BLaER1 (cell line): ENCODE results near the gene ARHGAP30.

ENCODE experiments used
- H3K27ac ChIP-seq: shearing (Covaris generic); formaldehyde crosslinking; 2 replicates; pipeline ENCODE4 v1.8.1; 2022
- H3K27me3 ChIP-seq: shearing (Covaris generic); formaldehyde crosslinking; 2 replicates; pipeline ENCODE4 v1.8.1; 2022
- H3K36me3 ChIP-seq: shearing (Covaris generic); formaldehyde crosslinking; 2 replicates; pipeline ENCODE4 v1.8.1; 2022
- H3K4me1 ChIP-seq: shearing (Covaris generic); formaldehyde crosslinking; 2 replicates; pipeline ENCODE4 v1.8.1; 2022
- H3K4me2 ChIP-seq: shearing (Covaris generic); formaldehyde crosslinking; 2 replicates; pipeline ENCODE4 v1.8.1; 2022
- H3K4me3 ChIP-seq: shearing (Covaris generic); formaldehyde crosslinking; 2 replicates; pipeline ENCODE4 v1.8.1; 2022
- H3K9ac ChIP-seq: shearing (Covaris generic); formaldehyde crosslinking; 2 replicates; pipeline ENCODE4 v1.8.1; 2022
- H3K9me3 ChIP-seq: shearing (Covaris generic); formaldehyde crosslinking; 2 replicates; pipeline ENCODE4 v1.8.1; 2022
- H4K20me1 ChIP-seq: shearing (Covaris generic); formaldehyde crosslinking; 2 replicates; pipeline ENCODE4 v1.8.1; 2022
- Cebpa-rat ChIP-seq: shearing (Covaris generic); IDR thresholded peaks from 2 replicates; pipeline ENCODE4 v1.8.1; 2022

The ARHGAP30 gene

DNA sequence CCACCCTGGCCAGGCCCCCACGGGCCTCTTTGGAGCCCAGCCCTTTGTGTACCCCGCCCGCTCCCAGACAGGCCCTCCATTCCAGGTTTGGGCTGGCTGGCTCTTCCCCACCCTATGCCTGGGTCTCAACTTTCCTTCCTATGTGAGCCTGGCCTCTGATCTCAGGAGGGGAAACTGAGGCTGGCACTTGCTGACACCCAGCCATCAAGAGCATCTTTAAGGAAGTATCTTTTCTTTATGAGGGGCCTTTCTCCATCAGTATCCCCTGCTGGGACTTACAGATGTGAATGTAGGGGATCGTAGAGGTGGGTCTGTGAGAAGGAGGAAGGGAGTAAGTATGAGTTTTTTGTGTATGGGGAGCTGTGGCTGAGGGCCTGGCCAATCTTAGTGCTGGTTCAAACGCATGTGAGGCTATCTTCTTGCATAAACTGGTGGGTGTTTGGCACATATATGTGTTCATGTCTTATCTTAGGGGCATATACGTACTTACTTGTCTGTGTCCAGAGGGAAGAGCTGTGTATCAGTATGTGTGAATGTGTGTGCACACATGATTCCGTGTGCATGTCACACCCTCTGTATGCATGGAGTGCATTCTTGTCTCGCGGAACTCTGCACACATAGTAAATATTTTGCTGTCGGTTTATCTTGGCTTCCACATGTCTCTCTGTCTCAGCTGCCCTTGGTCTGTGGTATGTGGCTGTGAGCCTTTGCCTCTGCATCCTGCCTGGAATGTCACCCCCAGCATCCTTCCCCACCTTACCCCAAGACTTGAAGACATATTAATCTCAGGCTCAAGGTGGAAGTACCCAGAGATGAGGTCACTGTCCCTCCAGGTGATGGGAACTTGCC, 14.3 kb upstream of the ARHGAP30 start:
- H3K4me3 ChIP-seq = no peak overlapping the region
- H3K9me3 ChIP-seq = no peaks in the 10 kb centered on the region
- no peaks in the 10 kb centered on the region for H4K20me1 ChIP-seq
- H3K9ac ChIP-seq = no peak overlapping the region
- no peaks in the 10 kb centered on the region for H3K4me1 ChIP-seq
- H3K27ac ChIP-seq = no peak overlapping the region
- TF ChIP-seq Cebpa-rat = no peak
- no peaks in the 10 kb centered on the region for H3K27me3 ChIP-seq
- no peaks in the 10 kb centered on the region for H3K36me3 ChIP-seq
- no peak overlapping the region for H3K4me2 ChIP-seq

DNA sequence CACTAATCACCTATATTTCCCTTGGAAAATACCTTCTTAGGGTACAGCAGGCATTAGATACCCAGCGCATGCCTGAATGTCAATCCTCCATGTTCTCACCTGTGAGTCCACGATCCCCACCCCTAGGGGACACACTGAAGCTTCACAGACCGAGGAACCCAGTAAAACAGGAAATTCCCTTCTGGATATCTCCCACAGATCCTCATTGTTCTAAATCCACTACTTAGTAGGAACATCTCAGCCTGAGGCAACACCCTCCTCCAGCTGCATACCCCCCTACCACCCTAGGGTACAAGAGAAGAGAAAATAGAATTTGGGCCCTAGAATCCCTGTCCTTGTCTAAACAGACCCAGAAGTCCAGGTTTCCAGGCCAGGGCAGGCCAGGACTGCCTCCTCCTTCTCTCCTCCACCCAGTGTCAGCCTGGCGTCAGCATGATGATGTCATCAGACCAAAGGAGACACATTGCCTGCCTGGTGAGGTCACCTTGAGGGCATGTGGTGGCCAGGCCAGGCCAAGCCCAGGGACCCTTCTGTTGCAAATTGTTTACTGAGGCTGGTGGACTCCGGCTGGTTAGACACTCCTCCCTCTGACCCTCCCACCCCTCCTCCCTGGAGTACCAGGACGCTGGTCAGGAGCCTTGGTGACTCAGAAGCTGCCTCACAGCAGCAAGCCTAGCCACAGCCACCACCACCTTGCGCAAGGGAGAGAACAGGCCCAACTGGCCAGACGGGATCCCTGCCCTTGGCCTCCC, 13.5 kb upstream of the ARHGAP30 start:
- Histone ChIP-seq H3K9me3 (no peaks in the 10 kb centered on the region), H3K4me2 (no peak overlapping the region), H4K20me1 (no peaks in the 10 kb centered on the region), H3K27me3 (no peaks in the 10 kb centered on the region), H3K9ac (no peak overlapping the region), H3K27ac (no peak overlapping the region), H3K4me3 (no peak overlapping the region), H3K4me1 (no peaks in the 10 kb centered on the region), H3K36me3 (no peaks in the 10 kb centered on the region)
- TF ChIP-seq Cebpa-rat = no peak

DNA sequence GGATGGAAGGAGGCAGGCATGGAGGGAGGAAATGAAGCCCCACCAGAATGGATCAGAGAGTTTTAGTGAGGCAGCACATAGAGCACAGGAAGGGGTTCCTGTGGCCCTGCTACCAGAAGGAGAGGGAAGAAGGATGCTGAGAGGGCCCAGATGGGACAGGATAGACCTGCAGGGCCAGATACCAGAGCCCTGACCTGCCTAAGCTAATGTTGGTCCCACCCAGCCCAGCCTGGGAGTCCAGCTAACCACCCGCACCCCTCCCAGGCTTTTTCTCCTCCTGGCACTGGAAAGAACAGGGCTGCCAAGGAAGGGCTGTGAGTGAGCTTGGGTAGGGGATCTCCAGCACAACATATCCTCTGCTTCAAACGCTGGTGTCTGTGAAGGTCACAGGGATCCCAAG, 12.8 kb upstream of the ARHGAP30 start:
- no peaks in the 10 kb centered on the region for H4K20me1 ChIP-seq
- no peaks in the 10 kb centered on the region for H3K4me1 ChIP-seq
- H3K9me3 ChIP-seq = no peaks in the 10 kb centered on the region
- no peaks in the 10 kb centered on the region for H3K36me3 ChIP-seq
- TF ChIP-seq Cebpa-rat = no peak
- H3K27ac ChIP-seq = no peak overlapping the region
- no peak overlapping the region for H3K9ac ChIP-seq
- no peaks in the 10 kb centered on the region for H3K27me3 ChIP-seq
- H3K4me3 ChIP-seq = no peak overlapping the region
- no peak overlapping the region for H3K4me2 ChIP-seq

DNA sequence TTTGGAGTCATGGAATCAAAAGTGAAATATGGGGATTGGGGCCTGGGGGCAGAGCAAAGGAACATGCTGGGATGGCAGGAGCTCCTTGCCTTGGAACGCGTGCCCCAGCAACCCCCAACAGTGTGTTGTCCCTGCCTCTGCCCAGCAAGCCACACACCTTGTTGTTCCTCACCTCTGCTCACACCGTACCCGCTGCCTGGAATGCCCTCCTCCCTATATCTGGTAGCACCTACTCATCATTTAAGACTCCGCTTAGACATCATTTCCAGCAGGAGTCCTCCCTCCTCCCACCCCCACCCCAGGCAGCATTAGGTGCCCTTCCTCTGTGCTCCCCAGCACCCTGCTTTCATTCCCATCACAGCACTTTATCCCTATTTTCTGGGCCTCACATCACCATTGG, 11.8 kb upstream of the ARHGAP30 start:
- no peaks in the 10 kb centered on the region for H3K9me3 ChIP-seq
- no peaks in the 10 kb centered on the region for H3K36me3 ChIP-seq
- no peak overlapping the region for H3K4me2 ChIP-seq
- H3K27me3 ChIP-seq = no peaks in the 10 kb centered on the region
- TF ChIP-seq Cebpa-rat = no peak
- H3K9ac ChIP-seq = no peak overlapping the region
- no peak overlapping the region for H3K27ac ChIP-seq
- no peaks in the 10 kb centered on the region for H3K4me1 ChIP-seq
- no peak overlapping the region for H3K4me3 ChIP-seq
- no peaks in the 10 kb centered on the region for H4K20me1 ChIP-seq

DNA sequence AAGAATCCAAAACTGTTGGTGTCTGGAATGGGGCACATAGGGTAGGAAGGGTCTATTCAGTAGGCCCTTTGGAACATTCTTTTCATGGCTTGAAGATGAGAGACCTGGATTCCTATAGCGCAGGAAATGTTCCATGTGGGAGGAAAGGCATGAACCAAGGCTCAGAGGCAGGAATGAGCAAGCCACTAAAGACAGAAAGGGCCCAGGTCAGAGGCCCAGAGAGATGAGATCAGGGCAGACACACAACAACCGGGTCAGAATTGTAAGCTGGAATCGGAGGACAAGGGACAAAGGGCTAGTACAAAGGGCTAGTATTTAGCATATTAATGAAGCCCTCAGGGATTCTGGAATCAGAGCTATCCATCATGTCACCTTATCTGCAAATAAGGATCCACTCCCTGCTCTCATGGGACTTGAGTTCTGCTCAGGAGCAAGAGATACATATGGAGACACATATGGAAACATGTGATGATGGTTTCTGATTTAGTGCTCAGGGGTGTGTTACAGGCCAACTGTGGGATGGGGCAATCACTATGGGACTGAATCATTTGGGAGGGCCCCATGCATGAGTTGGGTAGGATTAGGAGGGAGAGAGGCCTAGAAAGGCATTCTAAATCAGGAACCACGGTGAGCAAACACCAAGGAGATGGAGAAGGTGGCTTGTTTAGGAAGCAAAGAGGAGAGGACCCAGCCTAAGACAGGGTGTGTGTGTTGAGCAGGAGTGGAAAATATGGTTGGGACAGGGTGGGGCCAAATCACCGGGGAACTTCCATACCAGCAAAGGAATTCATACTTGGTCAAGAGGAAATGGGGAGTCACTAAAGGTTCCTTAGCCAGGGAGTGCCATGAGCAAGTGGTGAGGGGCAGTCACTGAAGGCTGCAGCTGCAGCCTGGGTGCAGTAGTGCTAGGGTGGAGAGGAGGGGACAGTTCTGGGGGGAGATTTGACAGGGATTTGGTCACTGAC, 11.0 kb upstream of the ARHGAP30 start:
- no peak for TF ChIP-seq Cebpa-rat
- Histone ChIP-seq H3K4me3 (no peak overlapping the region), H3K9me3 (no peaks in the 10 kb centered on the region), H3K9ac (no peak overlapping the region), H3K27ac (no peak overlapping the region), H3K27me3 (no peaks in the 10 kb centered on the region), H3K4me2 (no peak overlapping the region), H3K4me1 (no peaks in the 10 kb centered on the region), H3K36me3 (no peaks in the 10 kb centered on the region), H4K20me1 (no peaks in the 10 kb centered on the region)

DNA sequence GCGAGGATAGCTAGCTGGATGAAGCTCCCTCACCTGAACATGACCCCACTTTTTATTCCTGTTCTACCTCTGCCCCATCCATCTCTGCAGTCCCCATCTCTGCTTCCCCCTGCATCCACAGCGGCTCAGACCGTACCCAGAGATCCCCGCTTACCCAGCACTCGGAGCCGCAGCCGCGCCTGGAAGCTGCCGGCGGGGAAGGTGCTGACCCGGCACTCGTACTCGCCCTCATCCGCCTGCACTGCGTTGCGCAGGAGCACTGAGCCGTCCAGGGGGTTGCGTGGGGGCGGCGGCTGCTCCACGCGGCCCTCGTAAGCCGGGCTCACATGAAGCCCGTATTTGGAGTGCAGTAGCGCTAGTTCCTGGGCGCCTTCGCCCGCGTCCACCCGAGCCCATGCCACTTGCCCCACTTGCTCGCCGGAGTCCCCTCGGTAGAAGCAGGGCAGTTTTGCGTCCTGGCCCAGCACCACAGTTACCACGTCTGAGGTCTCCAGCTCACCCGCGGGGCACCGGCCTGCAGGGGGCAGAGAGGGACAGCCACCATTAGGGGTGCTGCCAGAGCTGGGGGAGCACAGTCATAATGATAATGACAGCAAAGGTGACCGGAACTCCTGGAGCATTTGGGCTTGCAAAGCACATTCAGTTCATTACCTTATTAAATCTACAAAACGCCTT, 9.9 kb upstream of the ARHGAP30 start:
- no peak overlapping the region for H3K4me2 ChIP-seq
- no peaks in the 10 kb centered on the region for H3K27me3 ChIP-seq
- no peak overlapping the region for H3K9ac ChIP-seq
- no peaks in the 10 kb centered on the region for H3K9me3 ChIP-seq
- H3K27ac ChIP-seq = no peak overlapping the region
- no peak overlapping the region for H3K4me3 ChIP-seq
- no peak for TF ChIP-seq Cebpa-rat
- H3K4me1 ChIP-seq = no peaks in the 10 kb centered on the region
- no peaks in the 10 kb centered on the region for H4K20me1 ChIP-seq
- H3K36me3 ChIP-seq = no peaks in the 10 kb centered on the region

DNA sequence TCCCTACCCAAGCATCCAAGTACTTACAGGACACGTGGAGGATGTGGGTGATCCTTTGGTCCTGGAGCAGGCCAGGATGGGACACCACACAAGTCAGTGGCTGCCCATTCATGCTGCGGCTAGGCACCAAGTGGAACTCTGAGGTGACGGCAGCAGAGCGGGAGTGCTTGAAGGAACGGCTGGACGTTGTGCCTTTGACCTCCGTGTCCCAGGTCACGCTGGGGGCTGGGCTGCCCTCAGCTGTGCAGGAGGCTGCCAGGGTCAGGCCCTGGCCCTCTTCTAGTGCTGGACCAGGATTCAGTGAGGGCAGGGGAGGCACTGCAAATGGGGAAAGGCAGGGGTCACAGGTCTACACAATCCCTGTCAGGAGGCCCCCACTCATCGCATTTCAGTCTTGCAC, 7.7 kb upstream of the ARHGAP30 start:
- H3K9me3 ChIP-seq = no peaks in the 10 kb centered on the region
- H3K27ac ChIP-seq = no peak overlapping the region
- no peaks in the 10 kb centered on the region for H4K20me1 ChIP-seq
- H3K4me2 ChIP-seq = no peak overlapping the region
- no peak overlapping the region for H3K9ac ChIP-seq
- H3K27me3 ChIP-seq = no peaks in the 10 kb centered on the region
- H3K36me3 ChIP-seq = no peaks in the 10 kb centered on the region
- no peak for TF ChIP-seq Cebpa-rat
- H3K4me3 ChIP-seq = no peak overlapping the region
- H3K4me1 ChIP-seq = no peaks in the 10 kb centered on the region

DNA sequence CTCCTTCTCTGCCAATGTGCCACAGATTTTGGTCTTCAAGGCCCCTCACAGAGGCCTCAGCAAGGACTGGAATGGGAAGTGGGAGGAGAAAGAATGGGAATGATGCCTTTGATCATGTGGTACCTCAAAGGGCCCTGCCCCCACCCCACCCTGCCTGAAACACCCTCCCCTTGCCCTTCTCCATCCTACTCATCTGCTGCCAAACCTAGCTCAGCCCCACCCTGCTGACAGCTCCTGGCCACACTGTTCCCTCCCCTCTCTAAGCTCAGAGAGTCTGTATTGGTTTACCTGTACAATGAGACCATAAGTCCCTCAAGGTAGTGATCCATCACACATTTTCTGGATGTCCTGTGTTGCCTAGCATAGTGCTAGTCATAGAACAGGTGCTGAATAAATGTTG, 6.7 kb upstream of the ARHGAP30 start:
- H3K27ac ChIP-seq = no peak overlapping the region
- H4K20me1 ChIP-seq = no peaks in the 10 kb centered on the region
- no peak overlapping the region for H3K9ac ChIP-seq
- TF ChIP-seq Cebpa-rat = no peak
- no peak overlapping the region for H3K4me3 ChIP-seq
- no peaks in the 10 kb centered on the region for H3K27me3 ChIP-seq
- no peaks in the 10 kb centered on the region for H3K36me3 ChIP-seq
- H3K9me3 ChIP-seq = no peaks in the 10 kb centered on the region
- H3K4me2 ChIP-seq = no peak overlapping the region
- H3K4me1 ChIP-seq = peaks cover 8% of the 10 kb centered on the region

DNA sequence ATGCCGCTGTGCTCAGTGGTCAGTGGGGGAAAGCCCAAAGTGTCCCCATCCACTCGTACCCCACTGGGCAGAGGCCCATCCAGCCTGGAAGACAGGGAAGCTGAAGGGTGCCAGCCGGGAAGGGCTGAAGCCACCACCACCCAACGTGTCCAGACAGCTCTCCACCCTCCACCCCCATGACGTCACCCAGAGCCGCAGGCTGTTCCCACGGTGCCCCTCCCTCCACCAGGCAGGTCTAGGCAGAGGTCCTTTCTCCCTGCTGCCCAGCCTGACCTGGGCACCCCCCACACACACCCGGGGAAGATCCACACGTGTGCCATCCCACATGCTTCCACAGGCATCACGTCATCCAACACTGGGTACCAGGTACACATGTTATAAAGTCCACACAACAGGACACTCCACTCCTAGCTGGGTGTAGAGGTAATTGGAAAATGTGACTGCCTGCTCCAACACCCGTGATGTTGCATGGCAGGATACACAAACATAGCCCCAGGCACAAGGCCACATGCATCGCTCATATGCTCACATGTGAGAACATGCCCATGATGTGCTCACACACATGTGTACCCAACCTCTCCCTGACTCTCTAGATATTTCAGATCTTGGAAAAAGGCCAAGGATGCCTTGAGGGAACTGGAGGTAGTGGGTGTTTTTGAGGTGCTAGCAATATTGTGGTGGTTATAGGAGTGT, 5.1 kb upstream of the ARHGAP30 start:
- Histone ChIP-seq H3K4me1 (peaks cover 24% of the 10 kb centered on the region), H4K20me1 (no peaks in the 10 kb centered on the region), H3K9ac (no peak overlapping the region), H3K27me3 (no peaks in the 10 kb centered on the region), H3K27ac (no peak overlapping the region), H3K4me2 (no peak overlapping the region), H3K9me3 (no peaks in the 10 kb centered on the region), H3K4me3 (no peak overlapping the region), H3K36me3 (no peaks in the 10 kb centered on the region)
- no peak for TF ChIP-seq Cebpa-rat
